K562 (cell line): ENCODE measurements around the gene NAV2. TPM values are rescaled to one million over a fixed set of nuclear protein-coding genes. Genes with fewer than 3 reads are reported as not detected.

Experiments used
- ATAC-seq: fragments of 200-7000 bp; cut with Tn5 transposase; 3 replicates; pipeline ENCODE4 v1.9.1; 2020; ENCODE audit warnings: moderate library complexity
- BruUV-seq: library from RNA; stranded (reverse); fragments of 400-500 nt; replicated peaks from 2 replicates; lab custom pipeline; 2021; lab: Mats Ljungman, UMichigan
- CTCF ChIA-PET: fragments of 300-600 bp; formaldehyde crosslinking; extraction: SDS; loops from one replicate; lab custom pipeline; 2021; ENCODE audit warnings: low intra/inter-chr PET ratio; lab: Yijun Ruan, JAX
- POLR2A ChIA-PET: fragments of 300-600, 350-650 bp; sonication (Branson Sonifier 250); formaldehyde crosslinking; extraction: SDS; loops from one replicate; lab custom pipeline; 2021; ENCODE audit warnings: antibody characterized with exemption, inconsistent platforms; lab: Yijun Ruan, JAX
- DNase-seq, 4 experiments: peaks; one replicate each; pipeline versions ENCODE4 v3.0.0 to v3.0.0-alpha.2; 2011 to 2018; ENCODE audit warnings: low spot score in 3 of 4, mixed read lengths in 3 of 4; ENCODE audit errors: extremely low read depth in 1 of 4
- FAIRE-seq: peaks from 2 replicates; lab custom pipeline; 2011; peaks lifted over from hg19 to GRCh38; lab: Jason Lieb, UNC
- H2AFZ ChIP-seq: 2 replicates; pipeline ENCODE4 v1.6.0; 2011; ENCODE audit warnings: low read depth, low read length, control low read depth, inconsistent platforms
- H3K27ac ChIP-seq: fragments of 200-600 bp; 3 replicates; pipeline ENCODE4 v1.8.0; 2011; ENCODE audit warnings: low read depth, mild to moderate bottlenecking, control low read depth, inconsistent platforms, low read length, moderate library complexity, mixed read lengths; ENCODE audit errors: extremely low read depth
- H3K27me3 ChIP-seq, 2 experiments: fragments of 300-600 bp in 1 of 2; 2 replicates in 1 of 2; 3 replicates in 1 of 2; pipeline versions ENCODE4 v1.6.0 to v1.8.0; 2011; ENCODE audit warnings: inconsistent platforms in 2 of 2, low read length in 2 of 2, mild to moderate bottlenecking in 1 of 2, mixed read lengths in 1 of 2, moderate library complexity in 1 of 2; ENCODE audit not compliant: control insufficient read depth in 2 of 2, insufficient read depth in 2 of 2
- H3K36me3 ChIP-seq: fragments of 300-600 bp; 3 replicates; pipeline ENCODE4 v1.8.0; 2011; ENCODE audit warnings: mild to moderate bottlenecking, low read length, inconsistent platforms; ENCODE audit not compliant: control insufficient read depth, insufficient read depth
- H3K4me1 ChIP-seq, 2 experiments: fragments of 200-600 bp in 1 of 2; replicated peaks in 1 of 2; 2 replicates in 1 of 2; 3 replicates in 1 of 2; pipeline versions ENCODE4 v1.5.1 to v1.8.0; 2011; ENCODE audit warnings: inconsistent platforms in 2 of 2, low read length in 2 of 2, mild to moderate bottlenecking in 1 of 2, mixed read lengths in 1 of 2, moderate library complexity in 1 of 2; ENCODE audit not compliant: control insufficient read depth in 2 of 2, insufficient read depth in 2 of 2
- H3K4me2 ChIP-seq: 2 replicates; pipeline ENCODE4 v1.6.1; 2011; ENCODE audit warnings: low read length, control low read depth, inconsistent platforms, mixed read lengths; ENCODE audit not compliant: insufficient read depth
- H3K4me3 ChIP-seq: fragments of 200-600 bp; sonication (generic), shearing (Covaris generic); 2 replicates; pipeline ENCODE4 v1.5.1; 2016; ENCODE audit warnings: control low read depth, inconsistent platforms
- H3K79me2 ChIP-seq: fragments of 200-600 bp; 3 replicates; pipeline ENCODE4 v1.8.0; 2011; ENCODE audit warnings: low read length, inconsistent platforms; ENCODE audit not compliant: control insufficient read depth, insufficient read depth
- H3K9ac ChIP-seq, 2 experiments: 2 replicates each; pipeline versions ENCODE4 v1.6.0 to v1.6.1; 2011; ENCODE audit warnings: low read depth in 2 of 2, low read length in 2 of 2, control low read depth in 1 of 2, inconsistent platforms in 1 of 2, mild to moderate bottlenecking in 1 of 2, mixed read lengths in 1 of 2; ENCODE audit not compliant: insufficient read depth in 1 of 2
- H3K9me1 ChIP-seq: one replicate; pipeline ENCODE4 v1.6.0; 2011; ENCODE audit warnings: inconsistent platforms, mild to moderate bottlenecking, low read length, moderate library complexity; ENCODE audit not compliant: control insufficient read depth, insufficient read depth
- H3K9me3 ChIP-seq: replicated peaks from 2 replicates; pipeline ENCODE4 v1.5.1; 2011; ENCODE audit warnings: low read depth, low read length, inconsistent platforms; ENCODE audit not compliant: control insufficient read depth, insufficient read depth
- H4K20me1 ChIP-seq: replicated peaks from 2 replicates; pipeline ENCODE4 v1.6.1; 2011; ENCODE audit warnings: low read length, inconsistent platforms, mixed read lengths; ENCODE audit not compliant: control insufficient read depth, insufficient read depth
- ATF7 ChIP-seq: fragments of 450-650 bp; IDR thresholded peaks from 2 replicates; pipeline ENCODE4 v1.7.1; 2014; ENCODE audit warnings: mild to moderate bottlenecking, moderate library complexity
- CBX5 ChIP-seq: IDR thresholded peaks from 2 replicates; pipeline ENCODE4 v1.6.1; 2014; ENCODE audit warnings: low read depth, borderline replicate concordance
- DACH1 ChIP-seq: fragments of 450-650 bp; IDR thresholded peaks from 2 replicates; pipeline ENCODE4 v1.6.1; 2018; ENCODE audit not compliant: partially characterized antibody
- EP300 ChIP-seq: IDR thresholded peaks from 2 replicates; pipeline ENCODE4 v1.6.1; 2012; ENCODE audit warnings: low read length, improper control_type of control experiment
- HNRNPUL1 ChIP-seq: fragments of 200-400 bp; formaldehyde crosslinking; IDR thresholded peaks from 2 replicates; pipeline ENCODE4 v1.6.1; 2017; ENCODE audit warnings: low read length
- JUND ChIP-seq, 2 experiments: IDR thresholded peaks; 2 replicates in 1 of 2; 3 replicates in 1 of 2; pipeline ENCODE4 v1.6.1; 2011; ENCODE audit warnings: borderline replicate concordance in 2 of 2, low read depth in 2 of 2, low read length in 2 of 2, improper control_type of control experiment in 1 of 2, missing biosample characterization in 1 of 2, missing genetic modification characterization in 1 of 2, missing genetic modification reagents in 1 of 2
- MEF2A ChIP-seq: IDR thresholded peaks from 2 replicates; pipeline ENCODE4 v1.6.1; 2011; ENCODE audit warnings: low read depth, mild to moderate bottlenecking, low read length, moderate library complexity; ENCODE audit not compliant: control insufficient read depth
- PPARD ChIP-seq: fragments of 250-450 bp; sonication (Bioruptor Pico); IDR thresholded peaks from 2 replicates; pipeline ENCODE4 v1.8.0; 2022; ENCODE audit warnings: inconsistent platforms, mild to moderate bottlenecking, moderate library complexity
- SREBF2 ChIP-seq: sonication (generic); formaldehyde crosslinking; IDR thresholded peaks from 2 replicates; pipeline ENCODE4 v1.4.0; 2020; ENCODE audit warnings: mild to moderate bottlenecking, missing genetic modification reagents
- TFE3 ChIP-seq: fragments of 450-650 bp; formaldehyde crosslinking; IDR thresholded peaks from 2 replicates; pipeline ENCODE4 v1.4.0; 2020; ENCODE audit warnings: mild to moderate bottlenecking, mixed read lengths
- ZNF133 ChIP-seq: fragments of 250-450 bp; sonication (Bioruptor Pico); IDR thresholded peaks from 2 replicates; pipeline ENCODE4 v1.4.0; 2020; ENCODE audit warnings: mild to moderate bottlenecking
- ZNF224 ChIP-seq: sonication (generic); formaldehyde crosslinking; IDR thresholded peaks from 2 replicates; pipeline ENCODE4 v1.8.0; 2022; ENCODE audit warnings: mild to moderate bottlenecking, missing genetic modification reagents
- ZNF282 ChIP-seq: sonication (generic); formaldehyde crosslinking; IDR thresholded peaks from 2 replicates; pipeline ENCODE4 v1.8.1; 2023; ENCODE audit warnings: missing genetic modification reagents
- ZNF395 ChIP-seq: fragments of 200-800 bp; sonication (Bioruptor generic); IDR thresholded peaks from 2 replicates; pipeline ENCODE4 v1.6.1; 2017; ENCODE audit warnings: missing genetic modification characterization, missing compliant biosample characterization
- ZNF445 ChIP-seq: fragments of 250-450 bp; sonication (Bioruptor Pico); IDR thresholded peaks from 2 replicates; pipeline ENCODE4 v1.4.0; 2020; ENCODE audit warnings: low read depth, mild to moderate bottlenecking, moderate library complexity
- ZNF586 ChIP-seq: fragments of 450-650 bp; formaldehyde crosslinking; conservative IDR thresholded peaks from 2 replicates; pipeline ENCODE4 v1.4.0; 2020; ENCODE audit warnings: mild to moderate bottlenecking, moderate library complexity
- ZSCAN32 ChIP-seq: fragments of 450-650 bp; formaldehyde crosslinking; IDR thresholded peaks from 2 replicates; pipeline ENCODE4 v1.4.0; 2020; ENCODE audit warnings: mild to moderate bottlenecking, moderate library complexity
- WGBS: fragments of 100-300 bp; shearing (Covaris generic); methylation state at CpG from one replicate; pipeline ENCODE4 v1.1.6; 2016; ENCODE audit warnings: low coverage, mixed read lengths; ENCODE audit not compliant: insufficient coverage; ENCODE audit errors: missing lambda C conversion rate; 5-methylcytosine and 5-hydroxymethylcytosine counted together
- in situ Hi-C: fragments of 300-500 bp; cut with MboI; formaldehyde crosslinking; loops from 4 replicates; pipeline ENCODE4 v1.15.0; 2018; ENCODE audit warnings: inconsistent platforms, mixed read lengths
- intact Hi-C: fragments of 100-400 bp; cut with micrococcal nuclease; formaldehyde crosslinking; loops from 2 replicates; pipeline ENCODE4 v1.14.2; 2022
- polyA plus RNA-seq, 8 experiments: library from polyadenylated mRNA; depleted of rRNA in 4 of 8; stranded (reverse) in 5 of 8; unstranded in 3 of 8; fragments of >200 nt; fragmentation: Nextera tagmentation in 2 of 8; fragmentation: Illumina TruSeq in 1 of 8; extraction: Ambion mirVana in 2 of 8; extraction: Trizol in 1 of 8; gene quantifications; 2 replicates each; pipeline versions ENCODE4 v1.2.1 to v1.2.3, GENCODE V29; 2011 to 2014; ENCODE audit warnings: inconsistent platforms in 1 of 8, missing spikeins in 1 of 8
- total RNA-seq, 7 experiments: library from RNA; depleted of rRNA in 6 of 7; stranded (reverse); fragments of >200 nt in 6 of 7; fragmentation: Illumina TruSeq in 2 of 7; extraction: Trizol in 2 of 7; gene quantifications; 2 replicates each; pipeline versions ENCODE4 v1.2.1 to v1.2.3, GENCODE V29; 2011 to 2021; ENCODE audit warnings: low replicate concordance in 1 of 7
- TF ChIP-seq, protein P1 (sequence below): fragments of 250-450 bp; sonication (Bioruptor Pico); IDR thresholded peaks from 2 replicates; pipeline ENCODE4 v1.4.0; 2020

The NAV2 gene
- total and polyA plus RNA-seq, 9 of the 15 experiments (the other 6 are each of a cell fraction or from before 2014, with no cell fraction given): 0.03 to 0.35 (median 0.05) TPM

GRCh38 chr11:19728436-19728835 lies 15.8 kb downstream of the NAV2 start (continued):
- TF ChIP-seq ZNF395 (CRISPR knock-in tag): no peak
- TF ChIP-seq TFE3: no peak
- TF ChIP-seq ZNF586 (CRISPR knock-in tag): no peak

- no peak for DNase-seq
- Histone ChIP-seq H3K27me3 (no peaks in the 10 kb centered on the region; a peak in 1 of 5 replicates), H3K4me1 (no peaks in the 10 kb centered on the region)
- in situ Hi-C loops (no loop called here), intact Hi-C loops (no loop called here)
- POLR2A ChIA-PET: no interaction called here
- 0% methylated on average over 2 of the region's 2 CpGs for WGBS
- TF ChIP-seq ATF7: no peak
- TF ChIP-seq SREBF2 (CRISPR knock-in tag): no peak
- TF ChIP-seq DACH1: no peak
- no peak for TF ChIP-seq ZNF133 (CRISPR knock-in tag)
- no peak for TF ChIP-seq MEF2A
- TF ChIP-seq HNRNPUL1: no peak
- no peak for TF ChIP-seq ZSCAN32 (CRISPR knock-in tag)
- TF ChIP-seq ZNF445 (CRISPR knock-in tag): no peak
- no peak for TF ChIP-seq ZNF282 (CRISPR knock-in tag)
- no peak for TF ChIP-seq CBX5
- no peak for TF ChIP-seq EP300
- no peak for TF ChIP-seq ZNF224 (CRISPR knock-in tag)
- TF ChIP-seq, protein P1, sequence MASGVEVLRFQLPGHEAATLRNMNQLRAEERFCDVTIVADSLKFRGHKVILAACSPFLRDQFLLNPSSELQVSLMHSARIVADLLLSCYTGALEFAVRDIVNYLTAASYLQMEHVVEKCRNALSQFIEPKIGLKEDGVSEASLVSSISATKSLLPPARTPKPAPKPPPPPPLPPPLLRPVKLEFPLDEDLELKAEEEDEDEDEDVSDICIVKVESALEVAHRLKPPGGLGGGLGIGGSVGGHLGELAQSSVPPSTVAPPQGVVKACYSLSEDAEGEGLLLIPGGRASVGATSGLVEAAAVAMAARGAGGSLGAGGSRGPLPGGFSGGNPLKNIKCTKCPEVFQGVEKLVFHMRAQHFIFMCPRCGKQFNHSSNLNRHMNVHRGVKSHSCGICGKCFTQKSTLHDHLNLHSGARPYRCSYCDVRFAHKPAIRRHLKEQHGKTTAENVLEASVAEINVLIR: no peak
- TF ChIP-seq PPARD (CRISPR knock-in tag): no peak
- no peak for TF ChIP-seq JUND (IDR thresholded peaks at IDR 0.05; ENCODE audit: borderline replicate concordance, low read depth, low read length)
- no peak for TF ChIP-seq JUND (tag; IDR thresholded peaks at IDR 0.05; ENCODE audit: borderline replicate concordance, low read depth, low read length)
- TF ChIP-seq, all 486 proteins: peak for 0
- Histone ChIP-seq H3K9me3 (no peaks in the 10 kb centered on the region), H3K4me3 (no peak overlapping the region), H3K36me3 (no peaks in the 10 kb centered on the region), H3K27ac (no peak overlapping the region), H3K9ac (no peak overlapping the region), H3K4me2 (no peak overlapping the region), H2AFZ (no peak overlapping the region), H3K79me2 (no peaks in the 10 kb centered on the region), H3K9me1 (no peaks in the 10 kb centered on the region), H4K20me1 (peaks cover 4% of the 10 kb centered on the region; the same call in 1 of the 2 replicates)
- CTCF ChIA-PET: no interaction called here
- BruUV-seq: no TSS peak
- FAIRE-seq: no peak
- ATAC-seq: no peak
These were observed 16.5 kb downstream of the NAV2 start for GRCh38 chr11:19729141-19729540.
